Endothelial cell (in vitro differentiated cells): Measurements from ENCODE around the gene NDUFS1. TPM values are rescaled to one million over a fixed set of nuclear protein-coding genes. Genes with fewer than 3 reads are reported as not detected.
A peak's percentile ranks its signal among the peaks of the same experiment; 100 is the strongest.

Experiments used
- DNase-seq: peaks from one replicate; pipeline ENCODE4 v3.0.0; 2021; ENCODE audit warnings: low spot score
- H3K27ac Mint-ChIP-seq: one replicate; pipeline ENCODE4 v1.8.0; 2021; ENCODE audit warnings: mixed read lengths, inconsistent platforms; ENCODE audit not compliant: unreplicated experiment
- H3K27me3 Mint-ChIP-seq: one replicate; pipeline ENCODE4 v1.8.0; 2021; ENCODE audit warnings: mild to moderate bottlenecking, moderate library complexity, mixed read lengths, inconsistent platforms; ENCODE audit not compliant: unreplicated experiment
- H3K36me3 Mint-ChIP-seq: one replicate; pipeline ENCODE4 v1.8.0; 2021; ENCODE audit warnings: mild to moderate bottlenecking, low read depth, mixed read lengths, inconsistent platforms; ENCODE audit not compliant: unreplicated experiment
- H3K4me1 Mint-ChIP-seq: one replicate; pipeline ENCODE4 v1.8.0; 2021; ENCODE audit warnings: mild to moderate bottlenecking, mixed read lengths, inconsistent platforms; ENCODE audit not compliant: unreplicated experiment
- H3K4me3 Mint-ChIP-seq: one replicate; pipeline ENCODE4 v1.8.0; 2021; ENCODE audit warnings: mild to moderate bottlenecking, mixed read lengths, inconsistent platforms; ENCODE audit not compliant: unreplicated experiment
- H3K9me3 Mint-ChIP-seq: one replicate; pipeline ENCODE4 v1.8.0; 2021; ENCODE audit warnings: mixed read lengths, inconsistent platforms; ENCODE audit not compliant: unreplicated experiment
- total RNA-seq: library from RNA; stranded (reverse); fragmentation: NEBNext Ultra II Directional; extraction: Animal tissue kit (Norgen Biotek cat#: 25700); gene quantifications from one replicate; pipeline ENCODE4 v1.2.1, GENCODE V29; 2021; ENCODE audit not compliant: unreplicated experiment
- TF ChIP-seq, protein P1 (sequence below): fragments of 200-600 bp; sonication (generic); IDR thresholded peaks from one replicate; pipeline ENCODE4 v1.5.0; 2021; ENCODE audit warnings: antibody characterized with exemption; ENCODE audit not compliant: unreplicated experiment

NDUFS1 gene
- total RNA-seq, 1 donor from 2014 or later = 67.9 TPM

DNA sequence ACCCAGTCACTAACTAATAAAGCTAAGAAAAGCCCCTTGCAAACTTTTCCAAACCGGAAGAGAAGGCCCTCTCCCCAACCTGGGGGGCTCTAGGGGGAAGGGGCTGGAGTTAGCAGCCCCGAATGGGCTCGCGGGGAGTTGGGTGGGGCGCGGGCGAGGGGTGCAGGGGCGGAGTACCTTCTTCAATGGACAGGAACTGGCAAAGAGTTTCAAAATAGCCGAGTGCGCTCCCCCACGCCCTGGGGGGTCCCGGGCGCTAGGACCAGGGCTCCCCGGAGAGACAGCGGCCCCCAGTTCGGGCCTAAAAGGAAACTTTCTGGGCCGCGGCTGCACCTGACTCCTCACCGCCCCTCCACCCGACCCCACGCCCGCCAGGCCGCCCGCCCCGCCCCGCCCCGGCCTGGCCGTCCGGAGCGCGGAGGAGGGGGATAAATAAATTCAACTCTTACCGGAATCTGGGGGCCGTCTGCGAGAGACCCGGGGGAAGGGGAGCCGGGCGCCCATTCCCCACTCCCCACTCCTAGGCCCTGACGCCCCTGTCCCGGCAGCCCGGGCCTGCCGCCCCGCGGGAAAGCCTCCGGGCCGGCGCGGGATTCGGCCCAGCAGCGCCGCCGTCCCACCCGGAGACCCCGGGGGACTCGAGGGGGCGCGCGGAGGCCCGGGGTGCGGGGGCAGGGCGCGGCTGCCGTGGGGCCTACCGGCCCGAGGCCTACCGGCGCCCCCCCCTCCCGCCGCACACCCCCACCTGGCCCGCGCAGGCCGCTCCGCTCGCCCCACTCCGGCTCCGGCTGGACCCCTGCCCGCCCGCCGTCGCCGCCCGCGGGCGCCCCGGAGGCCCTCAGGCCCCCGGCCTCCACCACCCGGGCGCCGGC is 74.1 kb downstream of the NDUFS1 start:
- Mint-ChIP-seq H3K27me3 (peaks cover 7% of the 10 kb centered on the region), H3K27ac (peak overlapping the region; percentile 91), H3K9me3 (no peaks in the 10 kb centered on the region), H3K4me1 (peaks cover 18% of the 10 kb centered on the region), H3K4me3 (peak overlapping the region; percentile 99), H3K36me3 (no peaks in the 10 kb centered on the region)
- TF ChIP-seq, protein P1, sequence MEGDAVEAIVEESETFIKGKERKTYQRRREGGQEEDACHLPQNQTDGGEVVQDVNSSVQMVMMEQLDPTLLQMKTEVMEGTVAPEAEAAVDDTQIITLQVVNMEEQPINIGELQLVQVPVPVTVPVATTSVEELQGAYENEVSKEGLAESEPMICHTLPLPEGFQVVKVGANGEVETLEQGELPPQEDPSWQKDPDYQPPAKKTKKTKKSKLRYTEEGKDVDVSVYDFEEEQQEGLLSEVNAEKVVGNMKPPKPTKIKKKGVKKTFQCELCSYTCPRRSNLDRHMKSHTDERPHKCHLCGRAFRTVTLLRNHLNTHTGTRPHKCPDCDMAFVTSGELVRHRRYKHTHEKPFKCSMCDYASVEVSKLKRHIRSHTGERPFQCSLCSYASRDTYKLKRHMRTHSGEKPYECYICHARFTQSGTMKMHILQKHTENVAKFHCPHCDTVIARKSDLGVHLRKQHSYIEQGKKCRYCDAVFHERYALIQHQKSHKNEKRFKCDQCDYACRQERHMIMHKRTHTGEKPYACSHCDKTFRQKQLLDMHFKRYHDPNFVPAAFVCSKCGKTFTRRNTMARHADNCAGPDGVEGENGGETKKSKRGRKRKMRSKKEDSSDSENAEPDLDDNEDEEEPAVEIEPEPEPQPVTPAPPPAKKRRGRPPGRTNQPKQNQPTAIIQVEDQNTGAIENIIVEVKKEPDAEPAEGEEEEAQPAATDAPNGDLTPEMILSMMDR = no peak
- DNase-seq = peak; percentile 48

DNA sequence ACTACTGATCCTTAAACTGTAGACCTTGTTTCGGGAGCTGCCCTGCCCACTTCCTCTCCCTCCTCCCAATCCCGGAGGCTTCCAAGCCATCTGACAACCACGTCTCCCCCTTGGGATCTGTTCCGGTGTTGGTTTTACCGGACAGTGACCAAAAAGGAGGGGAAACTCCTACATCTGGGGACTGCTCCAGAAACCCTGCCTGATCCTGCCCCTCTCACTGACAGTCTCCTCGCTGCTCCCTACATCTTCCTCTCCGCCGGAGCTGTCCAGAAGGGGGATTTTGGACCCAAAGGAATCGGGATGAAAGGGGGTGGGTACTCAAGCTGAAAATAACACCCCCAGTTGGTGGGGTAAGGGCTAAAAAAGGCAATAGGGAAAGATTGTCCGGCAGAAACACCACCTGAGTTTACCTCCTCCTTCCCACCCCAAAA is 74.8 kb downstream of the NDUFS1 start:
- Mint-ChIP-seq H3K27ac (peak overlapping the region; percentile 91), H3K36me3 (no peaks in the 10 kb centered on the region), H3K9me3 (no peaks in the 10 kb centered on the region), H3K4me1 (peaks cover 25% of the 10 kb centered on the region), H3K4me3 (peak overlapping the region; percentile 99), H3K27me3 (peaks cover 8% of the 10 kb centered on the region)
- DNase-seq = peak; percentile 60
- TF ChIP-seq, protein P1 = no peak

DNA sequence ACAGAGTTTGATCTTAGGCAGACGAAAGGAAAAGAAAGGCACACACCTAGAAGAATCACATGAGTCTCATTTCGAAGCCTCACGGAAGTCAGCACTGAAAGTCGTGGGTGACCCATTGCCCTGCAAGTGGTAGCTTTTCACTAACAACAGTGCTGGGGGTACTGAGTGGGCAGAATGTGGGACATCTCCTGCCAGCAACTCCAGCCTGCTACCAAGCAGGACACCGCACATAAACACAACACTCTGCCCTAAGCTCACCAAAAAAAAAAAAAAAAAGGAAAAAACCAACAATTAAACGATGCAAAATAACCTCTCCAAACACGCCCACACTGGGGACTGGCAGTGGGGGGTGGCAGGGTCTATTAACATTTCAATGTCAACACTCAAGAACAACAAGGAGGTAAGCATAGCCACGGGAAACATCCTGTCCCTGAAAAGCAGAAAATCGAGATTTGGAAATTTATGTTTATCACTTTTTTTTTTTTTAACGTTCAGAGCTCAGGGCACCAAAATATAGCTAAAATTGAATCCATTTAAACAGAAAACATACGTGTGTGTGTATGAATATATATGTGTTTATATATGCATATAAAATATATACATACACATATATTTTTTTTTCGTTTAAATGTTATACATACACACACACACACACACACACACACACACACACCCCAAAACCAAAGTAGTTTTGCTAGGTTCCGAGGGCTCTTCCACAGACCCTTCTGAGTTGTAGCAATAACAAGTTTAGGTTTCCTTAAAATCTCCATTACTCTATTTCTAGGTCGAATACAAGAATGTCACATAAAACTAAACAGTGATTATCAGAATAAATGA is 75.4 kb downstream of the NDUFS1 start:
- no peaks in the 10 kb centered on the region for H3K36me3 Mint-ChIP-seq
- H3K27me3 Mint-ChIP-seq = peaks cover 9% of the 10 kb centered on the region
- peak; percentile 5 for DNase-seq
- peak overlapping the region; percentile 99 for H3K4me3 Mint-ChIP-seq
- H3K27ac Mint-ChIP-seq = peak overlapping the region; percentile 91
- H3K9me3 Mint-ChIP-seq = no peaks in the 10 kb centered on the region
- TF ChIP-seq, protein P1 = no peak
- peaks cover 28% of the 10 kb centered on the region for H3K4me1 Mint-ChIP-seq

DNA sequence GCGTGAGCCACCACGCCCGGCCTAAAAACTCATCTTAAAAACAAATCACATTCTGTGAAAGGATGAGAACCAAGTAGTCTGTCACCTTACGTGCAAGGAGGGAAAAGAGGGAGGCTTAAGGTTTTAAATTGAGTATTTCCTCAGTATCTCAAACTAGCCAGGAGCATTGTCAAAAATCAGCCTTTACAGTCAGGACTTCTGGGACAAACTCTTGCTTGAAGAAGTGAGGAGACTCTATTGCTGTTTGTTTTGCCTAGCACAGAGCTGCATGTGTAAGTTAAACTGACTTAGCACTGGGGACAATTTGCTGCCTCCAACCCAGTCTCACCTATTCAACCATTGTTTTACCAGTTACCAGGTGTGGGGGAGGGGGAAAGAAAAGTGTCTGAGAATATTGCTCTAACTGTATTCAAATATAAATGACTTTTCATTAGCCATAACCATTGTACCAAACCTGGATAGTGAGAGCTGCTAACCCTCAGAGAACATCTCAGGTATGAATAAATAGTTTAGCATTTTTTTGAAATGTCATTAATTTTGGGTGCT is 76.9 kb downstream of the NDUFS1 start:
- DNase-seq = no peak
- TF ChIP-seq, protein P1 = no peak
- H3K27me3 Mint-ChIP-seq = peaks cover 9% of the 10 kb centered on the region
- H3K36me3 Mint-ChIP-seq = no peaks in the 10 kb centered on the region
- no peak overlapping the region for H3K27ac Mint-ChIP-seq
- no peak overlapping the region for H3K4me3 Mint-ChIP-seq
- no peaks in the 10 kb centered on the region for H3K9me3 Mint-ChIP-seq
- peaks cover 27% of the 10 kb centered on the region for H3K4me1 Mint-ChIP-seq
